RCC 7860 (cell line): ENCODE results near the gene NPHP1.
"Not testable (repeated sequence)": the region's sequence is repeated elsewhere in the genome, so short reads cannot be mapped to it uniquely, and the experiment has no call there.

Experiments
- DNase-seq: peaks from one replicate; pipeline ENCODE4 v3.0.0-alpha.2; 2015; ENCODE audit warnings: low spot score
- FAIRE-seq: peaks from 2 replicates; lab custom pipeline; 2012; peaks lifted over from hg19 to GRCh38; lab: Jason Lieb, UNC

Gene NPHP1

GRCh38 chr2:110105608-110106467 is 99.0 kb downstream of the NPHP1 start:
- DNase-seq (peak; percentile 95), FAIRE-seq (peak; percentile 89)

GRCh38 chr2:110105183-110105582 is 99.6 kb downstream of the NPHP1 start:
- no peak for FAIRE-seq
- DNase-seq = no peak

GRCh38 chr2:110104025-110104771 is 100.6 kb downstream of the NPHP1 start:
- FAIRE-seq (peak; percentile 98), DNase-seq (peak; percentile 100)

- no peak for FAIRE-seq
- DNase-seq = no peak
These were observed 101.5 kb downstream of the NPHP1 start for GRCh38 chr2:110103061-110103961.

GRCh38 chr2:110101901-110102803 is 102.7 kb downstream of the NPHP1 start:
- FAIRE-seq = peak; percentile 91
- peak; percentile 96 for DNase-seq

- FAIRE-seq = peak; percentile 98
- peak; percentile 99 for DNase-seq
These were observed 103.5 kb downstream of the NPHP1 start for GRCh38 chr2:110101280-110101844.

GRCh38 chr2:110100880-110101279 is 103.9 kb downstream of the NPHP1 start:
- FAIRE-seq, DNase-seq: not testable (repeated sequence)

GRCh38 chr2:110100480-110100879 is 104.3 kb downstream of the NPHP1 start:
- FAIRE-seq (no peak), DNase-seq (no peak)

GRCh38 chr2:110099471-110100225 is 105.2 kb downstream of the NPHP1 start:
- no peak for DNase-seq
- no peak for FAIRE-seq

- no peak for FAIRE-seq
- DNase-seq = no peak
These were observed 105.8 kb downstream of the NPHP1 start for GRCh38 chr2:110099038-110099425.

GRCh38 chr2:110097506-110098220 is 107.2 kb downstream of the NPHP1 start:
- FAIRE-seq (no peak), DNase-seq (no peak)

GRCh38 chr2:110095994-110096633 is 108.7 kb downstream of the NPHP1 start:
- DNase-seq (no peak), FAIRE-seq (no peak)

- not testable (repeated sequence) for DNase-seq, FAIRE-seq
These were observed 109.8 kb downstream of the NPHP1 start for GRCh38 chr2:110094884-110095534.

- FAIRE-seq, DNase-seq: not testable (repeated sequence)
These were observed 110.9 kb downstream of the NPHP1 start for GRCh38 chr2:110093924-110094323.

GRCh38 chr2:110090164-110090563 is 114.6 kb downstream of the NPHP1 start:
- FAIRE-seq, DNase-seq: not testable (repeated sequence)

GRCh38 chr2:110083757-110084156 is 121.1 kb downstream of the NPHP1 start:
- not testable (repeated sequence) for DNase-seq, FAIRE-seq

GRCh38 chr2:110083162-110083561 is 121.7 kb downstream of the NPHP1 start:
- DNase-seq, FAIRE-seq: not testable (repeated sequence)
